Globus pallidus (tissue), 1 donor: Measurements from ENCODE around the gene RAX2.
"Not testable (repeated sequence)": the region's sequence is repeated elsewhere in the genome, so short reads cannot be mapped to it uniquely, and the experiment has no call there.

Source experiments
- DNase-seq: peaks from one replicate; pipeline ENCODE4 v3.0.0-alpha.2; 2015; ENCODE audit warnings: low spot score

Gene RAX2

DNA sequence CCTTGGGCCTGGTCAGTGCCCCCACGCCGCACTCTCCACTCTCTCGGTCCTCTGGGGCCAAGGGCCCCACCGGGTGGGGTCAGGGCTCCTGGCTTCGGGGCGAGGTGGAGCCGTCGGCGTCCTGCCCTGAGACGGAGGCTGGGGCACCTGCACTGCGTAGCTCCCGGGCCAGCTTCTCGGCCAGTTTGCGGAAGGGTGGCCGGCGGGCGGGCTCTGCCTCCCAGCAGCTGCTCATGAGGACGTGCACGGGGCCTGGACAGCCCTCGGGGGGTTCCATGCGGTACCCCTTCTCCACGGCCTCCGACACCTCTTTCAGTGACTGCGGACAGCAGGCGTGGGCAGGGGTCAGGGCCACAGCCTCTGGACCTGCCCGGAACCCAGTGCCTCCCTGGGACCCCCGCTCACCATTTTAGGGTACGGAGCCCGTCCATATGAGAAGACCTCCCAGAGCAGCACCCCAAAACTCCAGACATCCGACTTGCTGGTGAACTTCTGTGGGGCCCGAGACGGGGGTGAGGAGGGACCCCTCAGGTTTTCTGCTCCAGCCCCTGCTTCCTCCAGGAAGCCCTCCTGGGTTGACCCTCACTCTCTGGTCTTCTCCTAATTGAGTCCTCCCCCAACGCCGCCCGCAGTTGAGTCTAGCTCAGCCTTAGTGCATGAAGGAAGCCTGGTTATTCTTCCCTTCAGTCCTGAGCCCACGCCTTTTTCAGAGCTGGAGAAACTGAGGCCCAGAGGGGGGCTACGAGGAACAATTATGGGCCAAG lies 6.3 kb upstream of the RAX2 start:
- DNase-seq: no peak

DNA sequence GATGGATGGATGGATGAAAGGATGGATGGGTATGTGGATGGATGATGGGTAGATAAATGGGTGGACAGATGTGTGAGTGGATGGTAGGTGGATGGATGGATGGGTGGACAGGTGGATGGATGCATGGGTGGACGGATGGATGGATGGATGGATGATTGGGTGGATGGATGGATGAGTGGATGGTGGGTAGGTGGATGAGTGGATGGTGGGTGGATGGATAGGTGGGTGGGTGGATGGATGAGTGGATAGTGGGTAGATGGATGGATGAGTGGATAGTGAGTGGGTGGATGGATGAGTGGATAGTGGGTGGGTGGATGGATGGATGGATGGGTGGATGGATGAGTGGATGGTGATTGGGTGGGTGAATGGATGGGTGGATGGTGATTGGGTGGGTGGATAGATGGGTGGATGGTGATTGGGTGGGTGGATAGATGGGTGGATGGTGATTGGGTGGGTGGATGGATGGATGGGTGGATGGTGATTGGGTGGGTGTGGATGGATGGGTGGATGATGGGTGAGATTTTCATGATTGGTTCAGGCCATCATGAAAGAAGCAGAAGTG lies 4.5 kb upstream of the RAX2 start:
- no peak for DNase-seq

DNA sequence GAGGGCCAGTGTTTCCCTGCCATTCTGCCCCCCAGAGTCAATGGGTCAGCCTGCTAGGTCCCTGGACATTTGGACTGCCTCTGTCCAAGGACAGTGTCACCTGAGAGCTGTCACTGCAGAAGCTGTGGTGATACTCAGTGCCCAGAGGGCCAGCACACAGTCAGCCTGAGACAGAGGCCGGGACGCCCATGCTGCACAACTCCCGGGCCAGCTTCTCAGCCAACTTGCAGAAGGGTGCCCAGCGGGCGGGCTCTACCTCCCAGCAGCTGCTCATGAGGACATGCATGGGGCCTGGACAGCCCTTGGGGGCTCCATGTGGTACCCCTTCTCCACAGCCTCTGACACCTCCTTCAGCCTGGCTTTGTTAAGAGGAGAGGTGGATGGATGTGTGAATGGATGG lies 3.8 kb upstream of the RAX2 start:
- no peak for DNase-seq

DNA sequence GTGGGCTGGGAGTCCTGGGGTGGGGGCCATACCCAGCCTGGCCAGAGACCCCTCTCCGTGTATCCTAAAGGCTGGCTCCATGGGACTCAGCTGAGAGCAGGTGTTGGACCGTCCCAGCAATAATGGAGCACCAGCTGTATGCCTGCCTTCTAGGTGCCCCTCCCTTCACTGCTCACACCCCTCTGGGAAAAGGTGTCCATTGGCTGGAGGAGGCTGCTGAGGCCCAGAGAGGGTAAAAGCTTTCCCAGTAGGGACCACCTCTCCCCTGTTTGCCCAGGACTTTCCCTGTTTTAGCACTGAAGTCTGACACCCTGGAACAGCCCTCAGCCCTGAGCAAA lies 3.3 kb upstream of the RAX2 start:
- no peak for DNase-seq

DNA sequence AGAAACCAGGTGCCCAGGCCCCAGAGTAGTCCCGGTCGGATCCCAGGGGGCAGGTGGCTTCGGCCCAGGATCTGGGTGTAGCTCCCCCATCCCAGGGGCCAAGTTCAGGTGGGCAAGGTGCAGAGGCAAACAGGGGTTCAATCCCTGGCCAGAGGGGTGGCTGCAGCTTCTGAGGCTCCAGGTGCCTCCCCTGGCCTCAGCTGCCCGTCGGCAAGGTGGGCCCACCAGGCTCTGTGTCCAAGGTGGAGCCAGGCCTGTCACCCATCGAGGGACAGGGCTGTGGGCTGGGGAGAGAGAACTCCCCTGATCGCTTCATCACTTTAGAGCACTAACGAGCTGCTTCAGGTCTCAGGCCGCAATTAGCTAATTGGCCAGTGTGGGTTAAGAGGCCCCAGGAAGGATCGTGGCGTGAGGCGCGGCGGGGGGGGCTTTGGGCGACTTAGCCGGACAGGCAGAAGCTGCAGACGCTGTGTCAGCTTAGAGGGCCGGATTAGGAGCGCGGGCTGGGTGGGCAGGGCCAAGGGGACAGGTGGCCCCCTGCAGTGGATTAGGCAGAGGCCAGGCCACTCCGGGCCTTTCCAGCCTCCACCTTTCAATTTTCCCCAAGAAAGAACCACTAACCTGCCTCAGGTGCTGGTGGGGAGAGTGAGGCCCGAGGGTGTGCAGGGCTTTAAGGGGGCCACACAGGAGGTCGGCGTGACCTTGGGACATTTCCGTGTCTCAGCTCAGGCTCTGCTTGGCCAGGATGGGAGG lies 2.8 kb upstream of the RAX2 start:
- no peak for DNase-seq

DNA sequence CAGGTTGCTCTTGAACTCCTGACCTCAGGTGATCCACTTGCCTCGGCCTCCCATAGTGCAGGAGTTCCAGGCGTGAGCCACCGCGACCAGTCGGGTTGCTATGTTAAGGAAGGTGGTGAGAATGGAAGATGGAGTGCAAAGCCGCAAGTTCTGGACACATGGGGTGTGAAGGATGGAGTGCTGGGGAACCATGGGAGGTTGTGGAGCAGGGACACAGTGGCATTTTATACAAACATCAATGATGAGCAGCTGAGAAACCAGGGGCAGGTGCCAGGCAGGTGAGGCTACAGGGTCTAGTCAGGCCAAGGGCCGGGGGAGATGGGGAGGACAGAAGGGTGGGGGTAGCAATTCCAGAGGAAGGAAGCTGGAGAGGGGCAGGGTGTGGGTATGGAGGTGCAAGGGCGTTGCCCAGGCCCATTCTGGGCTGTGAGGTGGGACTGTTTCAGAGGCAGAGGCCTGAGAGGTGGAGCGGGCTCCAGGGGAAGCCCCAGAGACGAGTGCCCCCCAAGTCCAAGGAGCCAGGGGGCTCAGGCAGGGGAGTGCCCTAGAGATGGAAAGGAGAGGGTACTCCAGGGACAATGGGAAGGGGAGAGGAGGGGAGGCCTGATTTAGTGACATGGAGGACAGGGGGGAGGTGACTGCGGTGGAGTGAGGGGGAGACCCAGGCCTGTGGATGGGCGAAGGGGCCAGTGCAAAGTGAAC lies 1.9 kb upstream of the RAX2 start:
- no peak for DNase-seq

DNA sequence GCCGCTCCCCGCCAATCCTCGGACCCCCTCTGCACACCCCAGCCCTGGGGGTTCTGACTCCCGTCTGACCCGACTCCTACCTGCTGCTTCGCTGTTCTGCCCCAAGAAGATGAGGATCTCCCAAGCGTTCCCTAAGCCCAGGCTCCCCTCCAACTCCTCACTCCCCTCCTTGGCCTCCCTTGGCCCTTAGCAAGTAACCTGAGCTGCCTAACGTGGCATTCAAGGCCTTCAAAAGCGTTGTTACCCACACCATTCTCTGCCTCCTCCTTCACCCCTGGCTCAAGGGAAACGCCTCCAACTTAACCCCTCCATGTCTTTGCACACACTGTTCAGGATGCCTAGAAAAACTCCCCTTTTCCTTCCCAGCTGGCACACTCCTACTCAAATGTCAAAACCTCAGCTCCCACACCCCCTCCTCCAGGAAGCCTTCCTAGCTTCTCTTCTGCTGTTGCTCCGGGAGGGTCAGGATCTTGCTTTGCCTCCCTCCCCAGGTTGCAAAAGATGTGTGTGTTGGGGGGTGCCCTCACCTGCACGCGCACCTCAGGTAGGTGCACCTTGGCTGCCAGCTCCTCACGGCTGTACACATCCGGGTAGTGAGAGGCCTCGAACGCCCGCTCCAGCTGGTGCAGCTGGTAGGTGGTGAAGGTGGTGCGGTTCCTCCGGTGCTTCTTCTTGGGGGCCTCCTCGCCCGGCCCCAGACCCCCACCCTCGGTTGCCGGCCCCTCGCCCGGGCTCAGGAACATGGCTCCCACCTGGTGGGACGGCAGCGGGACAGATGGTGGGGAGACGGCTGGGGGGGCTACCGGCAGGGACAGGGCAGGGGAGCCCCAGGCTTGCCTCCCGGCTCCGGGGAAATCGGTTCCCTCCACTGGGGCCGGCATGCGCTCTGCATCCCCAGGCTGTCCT lies 775 bp downstream of the RAX2 start:
- no peak for DNase-seq

DNA sequence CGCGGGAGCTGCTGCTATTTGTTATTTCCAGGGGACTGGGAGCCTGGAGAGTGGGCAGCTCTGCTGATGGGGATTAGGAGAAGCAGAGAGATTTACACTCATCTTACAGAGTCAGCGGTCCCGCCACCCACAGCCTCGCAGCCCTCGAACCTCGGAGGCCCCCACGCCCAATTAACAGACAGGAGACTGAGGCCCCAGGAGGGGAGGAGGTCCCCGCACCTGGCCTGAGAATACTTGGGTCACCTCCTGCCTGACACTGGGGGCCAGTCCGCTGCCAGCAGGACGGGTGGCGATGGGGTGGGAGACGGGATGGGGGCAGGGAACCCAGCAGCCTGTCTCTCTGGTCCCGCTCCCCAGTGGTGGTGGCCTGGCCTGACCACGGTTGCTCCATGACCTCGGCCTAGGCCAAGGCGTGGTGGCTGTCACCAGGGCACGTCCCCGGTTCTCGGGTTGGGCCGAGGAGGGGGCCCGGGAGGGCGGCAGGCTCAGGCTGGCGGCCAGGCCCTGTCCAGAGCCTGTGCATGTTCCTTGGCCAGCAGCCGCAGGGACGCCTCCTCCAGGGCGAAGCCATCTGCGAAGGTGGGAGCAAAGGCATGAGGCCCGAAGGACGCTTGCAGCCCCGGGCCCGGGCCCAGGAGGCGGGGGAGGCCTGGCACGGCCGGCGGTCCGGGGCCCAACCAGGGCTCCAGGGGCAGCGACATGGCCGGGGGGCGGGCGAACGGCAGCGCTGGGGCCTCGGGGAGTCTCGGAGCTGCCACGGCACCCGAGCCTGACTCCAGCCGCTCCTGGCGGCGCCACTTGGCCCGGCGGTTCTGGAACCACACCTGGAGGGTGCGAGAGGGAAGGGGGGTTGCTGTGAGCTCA lies 1.7 kb downstream of the RAX2 start:
- DNase-seq: no peak

DNA sequence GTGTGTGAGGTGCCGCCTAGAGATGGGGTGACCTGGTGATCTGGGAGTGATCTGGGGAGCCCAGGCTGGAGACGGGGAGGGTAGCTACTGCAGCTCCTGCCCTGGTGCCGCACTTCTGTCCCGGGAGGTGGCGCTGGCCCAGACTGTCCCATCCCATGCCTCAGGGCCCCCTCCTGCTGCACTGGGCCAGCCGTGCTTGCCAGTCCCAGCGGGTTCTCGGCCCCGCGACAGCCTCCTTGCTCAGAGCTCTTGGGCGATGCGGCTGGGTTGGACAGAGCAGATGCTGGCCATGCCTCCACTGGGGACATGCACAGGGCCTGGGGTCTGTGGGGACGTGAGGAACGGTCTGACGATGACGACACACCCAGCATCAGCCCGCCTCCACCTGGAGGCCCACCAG lies 2.5 kb downstream of the RAX2 start:
- DNase-seq: no peak

DNA sequence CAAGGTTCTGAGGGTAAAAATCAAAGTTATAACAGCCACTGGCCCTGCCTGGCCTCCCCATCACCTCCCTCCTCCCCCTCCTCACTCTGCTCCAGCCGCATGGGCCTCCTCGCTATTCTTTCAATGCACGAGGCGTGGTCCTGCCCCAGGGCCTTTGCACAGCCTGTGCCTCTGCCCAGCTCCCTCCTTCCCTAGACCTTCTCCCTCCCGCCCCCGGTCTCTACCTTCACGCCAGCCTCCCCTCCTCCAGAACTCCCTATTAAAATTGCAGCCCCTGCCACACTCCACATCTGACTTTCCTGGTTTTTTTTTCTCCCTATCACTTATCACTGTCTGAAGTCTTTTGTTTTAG lies 3.3 kb downstream of the RAX2 start:
- no peak for DNase-seq

DNA sequence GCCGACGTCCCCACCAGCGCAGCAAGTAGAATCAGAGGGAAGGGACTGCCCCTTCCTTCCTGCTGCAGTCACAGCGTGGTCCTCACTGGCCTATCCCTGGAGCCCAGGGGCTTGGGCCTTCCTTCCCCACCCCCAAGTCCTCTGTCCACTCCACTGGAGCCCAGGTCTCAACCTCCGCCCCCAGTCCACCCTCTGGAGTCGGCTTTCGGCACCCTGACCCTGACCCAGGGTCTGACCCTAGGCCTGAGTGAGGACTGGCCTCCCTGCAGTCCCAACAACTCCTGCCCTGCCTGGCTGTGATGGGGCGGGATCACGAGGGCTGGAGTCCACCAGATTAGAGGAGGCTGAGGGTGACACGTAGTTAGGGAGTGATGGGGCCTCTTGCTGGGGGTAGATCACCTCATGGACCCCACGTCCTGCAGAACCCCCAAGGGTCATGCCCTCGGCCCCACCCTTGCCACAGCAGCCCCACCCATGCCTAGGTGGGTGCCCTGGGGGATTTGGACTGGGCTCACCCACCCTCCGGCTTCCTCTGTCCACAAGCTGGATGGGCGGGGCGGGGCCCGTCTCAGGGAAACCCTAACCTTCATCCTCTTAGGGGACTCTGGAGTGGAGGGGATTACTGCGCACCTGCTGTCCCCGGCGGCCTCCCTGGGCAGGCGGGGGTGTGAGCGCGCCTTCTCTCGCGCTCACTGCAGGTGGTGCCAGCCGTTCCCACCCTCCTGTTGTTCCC lies 3.8 kb downstream of the RAX2 start:
- no peak for DNase-seq

DNA sequence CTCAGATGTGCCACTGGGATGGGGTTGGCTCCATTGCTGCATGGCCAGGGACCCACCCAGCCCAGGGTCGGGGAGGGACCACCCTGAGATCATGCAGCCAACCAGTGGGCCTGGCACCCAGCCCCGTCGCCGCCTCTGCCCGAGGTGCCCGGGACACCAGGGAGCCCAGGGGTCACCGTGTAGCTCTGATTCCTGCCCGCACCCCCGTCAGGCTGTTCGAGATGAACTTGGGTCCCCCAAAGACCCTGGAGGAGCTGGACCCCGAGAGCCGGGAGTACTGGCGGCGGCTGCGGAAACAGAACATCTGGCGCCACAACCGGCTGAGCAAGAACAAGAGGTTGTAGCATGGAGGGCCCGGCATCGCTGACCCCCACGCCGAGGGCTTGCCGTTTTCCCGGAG lies 5.0 kb downstream of the RAX2 start:
- no peak for DNase-seq

DNA sequence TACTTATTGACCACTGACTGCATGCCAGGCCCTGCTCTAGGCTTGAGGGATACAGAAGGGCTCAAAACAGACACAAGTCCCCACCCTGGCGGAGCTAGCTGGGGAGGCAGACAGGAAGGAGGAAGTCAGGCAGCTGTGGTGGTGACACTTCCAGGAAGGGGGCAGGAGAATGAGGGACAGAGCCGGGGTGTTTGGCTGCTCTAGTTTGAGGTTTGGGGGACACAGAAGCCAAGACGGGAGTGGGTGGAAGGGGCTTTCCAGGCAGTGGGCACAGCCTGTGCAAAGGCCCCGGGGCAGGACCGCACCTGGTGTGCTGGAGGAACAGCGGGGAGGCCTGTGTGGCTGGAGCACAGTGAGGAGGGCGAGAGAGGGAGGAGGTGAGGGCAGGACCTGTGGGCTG lies 5.5 kb downstream of the RAX2 start:
- no peak for DNase-seq

DNA sequence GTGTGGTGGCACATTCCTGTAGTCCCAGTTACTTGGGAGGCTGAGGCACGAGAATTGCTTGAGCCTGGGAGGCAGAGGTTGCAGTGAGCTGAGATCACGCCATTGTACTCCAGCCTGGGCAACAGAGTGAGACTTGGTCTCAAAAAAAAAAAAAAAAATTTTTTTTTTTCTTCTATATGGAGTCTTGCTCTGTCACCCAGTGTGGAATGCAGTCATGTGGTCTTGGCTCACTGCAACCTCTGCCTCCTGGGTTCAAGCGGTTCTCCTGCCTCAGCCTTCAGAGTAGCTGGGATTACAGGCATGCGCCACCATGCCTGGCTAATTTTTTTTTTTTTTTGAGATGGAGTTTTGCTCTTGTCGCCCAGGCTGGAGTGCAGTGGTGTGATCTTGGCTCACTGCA lies 6.3 kb downstream of the RAX2 start:
- DNase-seq: not testable (repeated sequence)

DNA sequence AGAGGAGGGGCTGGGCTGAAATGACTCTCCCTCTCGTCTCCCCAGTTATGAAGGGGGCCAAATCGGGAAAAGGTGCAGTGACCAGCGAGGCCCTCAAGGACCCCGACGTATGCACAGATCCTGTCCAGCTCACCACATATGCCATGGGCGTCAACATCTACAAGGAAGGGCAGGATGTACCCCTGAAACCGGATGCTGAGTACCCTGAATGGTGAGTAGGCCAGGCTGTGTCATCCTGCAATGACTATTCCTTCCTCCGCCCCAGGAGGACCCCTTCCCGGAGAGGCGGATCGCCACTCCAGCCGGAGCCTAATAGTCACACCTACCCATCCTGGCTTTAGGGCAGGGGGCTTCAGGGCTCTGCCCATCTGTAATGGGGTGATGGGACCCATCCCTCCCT lies 6.9 kb downstream of the RAX2 start:
- no peak for DNase-seq

DNA sequence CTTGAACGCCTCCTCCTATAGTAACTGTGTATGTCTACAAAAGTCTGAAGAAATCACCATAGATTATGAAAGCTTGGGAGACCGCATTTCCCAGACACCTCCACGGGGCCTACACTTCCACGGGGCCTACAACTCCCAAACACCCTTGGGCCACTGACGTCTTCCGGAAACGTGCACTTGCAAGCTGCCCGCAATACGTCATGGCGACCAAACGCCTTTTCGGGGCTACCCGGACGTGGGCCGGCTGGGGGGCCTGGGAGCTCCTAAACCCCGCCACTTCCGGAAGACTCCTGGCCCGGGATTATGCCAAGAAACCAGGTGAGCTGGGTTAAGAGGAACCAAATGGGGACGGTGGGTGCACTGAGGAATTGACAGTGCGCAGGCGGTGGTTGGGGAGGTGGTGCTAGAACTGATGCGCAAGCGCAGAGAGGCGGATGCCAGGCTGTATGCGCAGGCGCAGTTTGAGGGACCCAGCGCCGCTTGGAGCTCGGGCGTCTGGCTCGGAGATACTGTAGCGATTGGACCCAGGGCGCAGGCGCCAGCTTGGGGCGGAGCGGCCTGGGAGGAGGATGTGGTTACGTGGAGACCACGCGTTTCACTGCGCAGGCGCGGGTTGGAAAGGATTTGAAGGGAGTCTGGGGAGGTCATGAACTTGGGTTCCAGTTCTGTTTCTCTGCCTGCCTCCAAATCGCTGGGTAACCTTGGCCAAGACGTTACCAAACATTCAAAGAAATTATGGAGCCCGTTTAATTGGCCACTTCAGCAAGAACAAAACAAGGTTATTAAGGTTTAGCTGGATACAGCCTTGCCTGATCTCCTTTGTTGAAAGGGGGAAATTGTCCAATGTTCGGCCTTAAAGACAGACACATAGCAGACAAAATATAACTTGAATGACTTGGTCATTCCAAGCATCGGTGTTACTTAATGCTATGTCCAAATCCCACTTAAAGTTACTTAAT lies 9.2 kb downstream of the RAX2 start, which contains the start of gene MRPL54:
Gene MRPL54 (plus strand): TSS at position 182 of the 959 bp plus-strand sequence. CDS start 19 bp downstream, at position 201.
- peak; percentile 99 for DNase-seq

DNA sequence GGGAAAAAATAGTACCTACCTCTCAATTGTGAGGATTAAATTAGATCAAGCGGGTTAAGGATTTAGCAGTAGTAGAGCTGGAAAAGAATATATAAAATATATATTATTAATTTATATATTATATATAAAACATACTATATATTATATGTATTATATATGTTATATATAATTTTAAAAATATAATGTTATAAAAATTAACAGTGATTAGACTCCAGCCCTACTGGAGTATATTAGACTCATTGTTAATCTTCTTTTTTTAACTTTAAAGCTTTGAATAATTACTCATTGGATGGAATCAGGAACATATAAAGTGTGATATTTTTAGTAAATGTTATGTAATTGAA lies 9.9 kb downstream of the RAX2 start:
- DNase-seq: no peak

DNA sequence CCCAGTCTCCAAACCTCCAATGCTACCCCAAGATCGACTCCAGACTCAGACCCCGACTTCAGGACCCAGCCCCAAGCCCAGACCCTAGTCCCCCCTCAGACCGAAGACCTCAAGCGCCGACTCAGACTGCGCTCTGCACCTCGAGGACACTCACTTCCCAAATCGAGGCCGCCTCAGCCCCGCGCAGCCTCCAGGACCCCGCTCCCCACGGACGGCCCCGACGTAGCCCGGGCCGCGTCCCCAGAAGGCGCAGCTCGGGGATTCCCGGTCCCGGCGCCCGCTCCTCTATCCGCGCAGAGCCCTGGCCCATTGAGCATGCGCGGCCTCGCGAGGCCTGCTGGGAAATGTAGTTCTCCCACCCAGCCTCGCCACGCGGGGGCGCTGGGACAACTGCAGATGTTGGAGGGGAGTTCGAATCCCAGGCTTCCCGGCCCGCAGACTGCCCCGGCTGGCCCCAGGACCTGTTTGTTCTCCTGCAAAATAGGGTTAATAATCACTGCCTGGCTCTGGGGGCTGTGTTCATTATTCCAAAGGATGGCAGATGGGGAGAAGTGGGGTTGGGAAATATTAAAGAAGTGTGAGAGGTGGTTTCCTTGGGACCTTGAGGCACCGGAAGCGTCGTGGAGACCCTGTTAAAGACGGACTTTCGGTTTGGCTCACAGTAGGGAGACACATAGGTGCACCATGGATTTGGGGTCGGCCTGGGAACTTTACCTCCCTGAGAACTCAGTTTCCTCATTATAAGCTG lies 10.5 kb downstream of the RAX2 start, which contains the start of gene APBA3:
Gene APBA3 (minus strand): TSS at position 311 of the 748 bp plus-strand sequence. CDS start 1,428 bp downstream, outside the sequence.
- peak; percentile 84 for DNase-seq
